MM.1S (cell line): ENCODE results near the gene CARMIL1.

Experiments
- DNase-seq: peaks from one replicate; pipeline ENCODE4 v3.0.0-alpha.2; 2015
- H2AFZ ChIP-seq: fragments of 300-600 bp; sonication (generic); 2 replicates; pipeline ENCODE4 v1.6.0; 2016; ENCODE audit warnings: antibody characterized with exemption, low read length
- H3F3A ChIP-seq: fragments of 300-600 bp; sonication (generic); 2 replicates; pipeline ENCODE4 v1.6.1; 2016; ENCODE audit warnings: mild to moderate bottlenecking, antibody characterized with exemption, low read length, moderate library complexity, mixed read lengths; ENCODE audit not compliant: insufficient read depth
- H3K27ac ChIP-seq: fragments of 300-600 bp; sonication (generic); 2 replicates; pipeline ENCODE4 v1.5.1; 2016; ENCODE audit warnings: mild to moderate bottlenecking, low read length
- H3K27me3 ChIP-seq: fragments of 300-600 bp; sonication (generic); replicated peaks from 2 replicates; pipeline ENCODE4 v1.6.0; 2016; ENCODE audit warnings: low read length; ENCODE audit not compliant: insufficient read depth
- H3K36me3 ChIP-seq: fragments of 300-600 bp; sonication (generic); replicated peaks from 2 replicates; pipeline ENCODE4 v1.6.1; 2016; ENCODE audit warnings: mild to moderate bottlenecking, low read length, mixed read lengths; ENCODE audit not compliant: insufficient read depth
- H3K4me1 ChIP-seq: fragments of 300-600 bp; sonication (generic); 2 replicates; pipeline ENCODE4 v1.6.1; 2016; ENCODE audit warnings: low read length, mixed read lengths
- H3K4me2 ChIP-seq: fragments of 300-600 bp; sonication (generic); 2 replicates; pipeline ENCODE4 v1.6.0; 2016; ENCODE audit warnings: low read depth, low read length
- H3K4me3 ChIP-seq: fragments of 300-600 bp; sonication (generic); 2 replicates; pipeline ENCODE4 v1.5.1; 2016; ENCODE audit warnings: low read length, mixed read lengths
- H3K79me2 ChIP-seq: fragments of 300-600 bp; sonication (generic); 2 replicates; pipeline ENCODE4 v1.6.1; 2016; ENCODE audit warnings: mixed run types, low read length, mixed read lengths
- H3K9ac ChIP-seq: fragments of 300-600 bp; sonication (generic); 2 replicates; pipeline ENCODE4 v1.6.1; 2016; ENCODE audit warnings: low read length, mixed read lengths
- H3K9me2 ChIP-seq: fragments of 300-600 bp; sonication (generic); replicated peaks from 2 replicates; pipeline ENCODE4 v1.6.1; 2016; ENCODE audit warnings: mild to moderate bottlenecking, low read length, mixed read lengths; ENCODE audit not compliant: insufficient read depth
- H3K9me3 ChIP-seq: fragments of 300-600 bp; sonication (generic); replicated peaks from 2 replicates; pipeline ENCODE4 v1.6.1; 2016; ENCODE audit warnings: mild to moderate bottlenecking, low read length, mixed read lengths; ENCODE audit not compliant: insufficient read depth
- H4K20me1 ChIP-seq: fragments of 300-600 bp; sonication (generic); 2 replicates; pipeline ENCODE4 v1.6.1; 2016; ENCODE audit warnings: mild to moderate bottlenecking, low read length, moderate library complexity, mixed read lengths; ENCODE audit not compliant: insufficient read depth
- CTCF ChIP-seq: fragments of 300-600 bp; sonication (generic); IDR thresholded peaks from 2 replicates; pipeline ENCODE4 v1.5.1; 2016; ENCODE audit warnings: antibody characterized with exemption, low read length, mixed read lengths
- EZH2 ChIP-seq: fragments of 300-600 bp; sonication (generic); optimal IDR thresholded peaks from 2 replicates; pipeline ENCODE3; 2017; ENCODE audit warnings: low read depth, mild to moderate bottlenecking, antibody characterized with exemption, low read length, mixed read lengths
- EZH2phosphoT487 ChIP-seq: fragments of 300-600 bp; sonication (generic); IDR thresholded peaks from 2 replicates; pipeline ENCODE4 v1.6.1; 2018; ENCODE audit warnings: antibody characterized with exemption, low read length

Gene CARMIL1

GRCh38 chr6:25388776-25389175, 109.6 kb downstream of the CARMIL1 start:
- DNase-seq: no peak
- Histone ChIP-seq H3K9me3 (no peaks in the 10 kb centered on the region), H3K4me1 (peaks cover 71% of the 10 kb centered on the region), H2AFZ (no peak overlapping the region), H3K79me2 (peaks cover 89% of the 10 kb centered on the region), H3K9me2 (no peaks in the 10 kb centered on the region), H3K27ac (peak overlapping the region; percentile 90; the same call in 1 of the 2 replicates), H3K36me3 (no peaks in the 10 kb centered on the region), H3K9ac (peak overlapping the region; percentile 2; the same call in 1 of the 2 replicates), H3K4me2 (peak overlapping the region; percentile 20; the same call in 1 of the 2 replicates), H3K4me3 (no peak overlapping the region), H3F3A (peaks cover 43% of the 10 kb centered on the region), H3K27me3 (no peaks in the 10 kb centered on the region), H4K20me1 (no peaks in the 10 kb centered on the region)
- TF ChIP-seq CTCF (no peak), EZH2phosphoT487 (no peak), EZH2 (no peak)

- H3K4me2 ChIP-seq: peak overlapping the region; percentile 35
- H3K9me3 ChIP-seq: no peaks in the 10 kb centered on the region
These were observed 110.3 kb downstream of the CARMIL1 start for GRCh38 chr6:25389471-25389870.

DNA sequence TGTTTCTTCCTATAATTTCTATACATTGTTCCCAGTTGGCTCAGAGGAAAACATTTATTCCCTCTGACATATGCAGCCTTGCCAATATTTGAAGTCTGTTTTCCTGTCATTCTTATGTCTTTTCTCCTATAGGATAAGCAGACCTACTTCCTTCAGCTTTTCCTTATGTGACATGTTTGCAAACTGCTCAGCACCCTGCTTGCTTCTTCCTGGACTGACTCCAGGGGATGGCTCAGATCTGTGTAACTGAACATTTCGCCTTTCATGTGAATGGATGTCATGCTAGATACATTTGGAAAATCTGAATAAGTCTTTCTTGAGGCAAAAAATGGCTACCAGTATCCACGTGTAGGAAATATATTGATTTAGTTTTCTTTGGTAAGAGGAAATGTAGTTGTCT, 113.2 kb downstream of the CARMIL1 start:
- peaks cover 87% of the 10 kb centered on the region for H3K79me2 ChIP-seq
- TF ChIP-seq EZH2phosphoT487 (no peak), EZH2 (no peak), CTCF (no peak)

More at GRCh38 chr6:25389471-25389870, 110.3 kb downstream of the CARMIL1 start:
- no peak for TF ChIP-seq EZH2phosphoT487
- TF ChIP-seq EZH2: no peak
- TF ChIP-seq CTCF: no peak
- no peaks in the 10 kb centered on the region for H3K36me3 ChIP-seq
- H3K4me1 ChIP-seq: peaks cover 64% of the 10 kb centered on the region
- H4K20me1 ChIP-seq: no peaks in the 10 kb centered on the region
- no peaks in the 10 kb centered on the region for H3K9me2 ChIP-seq
- H3K79me2 ChIP-seq: peaks cover 90% of the 10 kb centered on the region
- H3K27ac ChIP-seq: peak overlapping the region; percentile 90; the same call in 1 of the 2 replicates
- H3K27me3 ChIP-seq: no peaks in the 10 kb centered on the region
- no peak for DNase-seq
- H3K9ac ChIP-seq: no peak overlapping the region
- H2AFZ ChIP-seq: no peak overlapping the region
- no peak overlapping the region for H3K4me3 ChIP-seq
- H3F3A ChIP-seq: peaks cover 40% of the 10 kb centered on the region

More for the DNA sequence above, 113.2 kb downstream of the CARMIL1 start:
- no peak overlapping the region for H3K9ac ChIP-seq
- H3K9me3 ChIP-seq: no peaks in the 10 kb centered on the region
- peaks cover 35% of the 10 kb centered on the region for H3K4me1 ChIP-seq
- H2AFZ ChIP-seq: no peak overlapping the region
- peaks cover 20% of the 10 kb centered on the region for H3F3A ChIP-seq
- no peak overlapping the region for H3K27ac ChIP-seq
- H4K20me1 ChIP-seq: no peaks in the 10 kb centered on the region
- no peak for DNase-seq
- no peak overlapping the region for H3K4me2 ChIP-seq
- no peaks in the 10 kb centered on the region for H3K9me2 ChIP-seq
- no peaks in the 10 kb centered on the region for H3K27me3 ChIP-seq
- no peaks in the 10 kb centered on the region for H3K36me3 ChIP-seq
- no peak overlapping the region for H3K4me3 ChIP-seq
